CD14-positive monocyte (primary cell): ENCODE data around the gene BORCS5. TPM values are rescaled to one million over a fixed set of nuclear protein-coding genes. Genes with fewer than 3 reads are reported as not detected.
"Not testable (repeated sequence)": the region's sequence is repeated elsewhere in the genome, so short reads cannot be mapped to it uniquely, and the experiment has no call there.

Experiments
- DNase-seq, 3 donors: peaks; one replicate each; pipeline ENCODE4 v3.0.0-alpha.2; 2011 to 2022
- H2AFZ ChIP-seq: 2 replicates; pipeline ENCODE4 v1.6.0; 2012; ENCODE audit warnings: mild to moderate bottlenecking, low read depth, low read length, inconsistent platforms; ENCODE audit not compliant: insufficient read depth, poor library complexity, severe bottlenecking
- H3K27ac ChIP-seq, 2 donors: 1 replicate in 1 of 2; 2 replicates in 1 of 2; pipeline ENCODE4 v1.5.1; 2012 to 2013; ENCODE audit warnings: low read length in 2 of 2, control low read depth in 1 of 2, inconsistent platforms in 1 of 2, low read depth in 1 of 2, mild to moderate bottlenecking in 1 of 2
- H3K27me3 ChIP-seq, 2 donors: one replicate each; pipeline versions ENCODE4 v1.6.0 to v1.6.1; 2011 to 2013; ENCODE audit warnings: low read length in 2 of 2; ENCODE audit not compliant: control insufficient read depth in 2 of 2, insufficient read depth in 2 of 2
- H3K36me3 ChIP-seq, 2 donors: replicated peaks in 1 of 2; 1 replicate in 1 of 2; 2 replicates in 1 of 2; pipeline versions ENCODE4 v1.5.1 to v1.6.1; 2012 to 2013; ENCODE audit warnings: low read length in 2 of 2, control low read depth in 1 of 2, inconsistent platforms in 1 of 2, mild to moderate bottlenecking in 1 of 2; ENCODE audit not compliant: insufficient read depth in 2 of 2, control insufficient read depth in 1 of 2
- H3K4me1 ChIP-seq, 2 donors: 1 replicate in 1 of 2; 2 replicates in 1 of 2; pipeline versions ENCODE4 v1.5.1 to v1.6.1; 2012 to 2013; ENCODE audit warnings: low read length in 2 of 2, control low read depth in 1 of 2, inconsistent platforms in 1 of 2, mild to moderate bottlenecking in 1 of 2, moderate library complexity in 1 of 2; ENCODE audit not compliant: insufficient read depth in 2 of 2, control insufficient read depth in 1 of 2
- H3K4me2 ChIP-seq: replicated peaks from 2 replicates; pipeline ENCODE3; 2012; ENCODE audit warnings: low read length, moderate library complexity, mild to moderate bottlenecking; ENCODE audit not compliant: poor library complexity, severe bottlenecking; ENCODE audit errors: extremely low read depth
- H3K4me3 ChIP-seq, 3 experiments: fragments of 200-600 bp in 1 of 3; sonication (generic) in 1 of 3; replicated peaks in 1 of 3; 1 replicate in 2 of 3; 2 replicates in 1 of 3; pipeline ENCODE4 v1.5.1; 2011 to 2013; ENCODE audit warnings: low read length in 3 of 3, mild to moderate bottlenecking in 3 of 3, control low read depth in 2 of 3, low read depth in 2 of 3, inconsistent platforms in 1 of 3, moderate library complexity in 1 of 3
- H3K79me2 ChIP-seq: 2 replicates; pipeline ENCODE4 v1.6.0; 2012; ENCODE audit warnings: mild to moderate bottlenecking, control low read depth, inconsistent platforms, low read length, moderate library complexity; ENCODE audit not compliant: insufficient read depth
- H3K9ac ChIP-seq: 2 replicates; pipeline ENCODE4 v1.6.0; 2017; ENCODE audit warnings: low read length, mild to moderate bottlenecking; ENCODE audit not compliant: insufficient read depth, poor library complexity, severe bottlenecking
- H3K9me3 ChIP-seq, 2 donors: replicated peaks in 1 of 2; 1 replicate in 1 of 2; 2 replicates in 1 of 2; pipeline versions ENCODE4 v1.5.1 to v1.6.1; 2012 to 2013; ENCODE audit warnings: low read length in 2 of 2, control low read depth in 1 of 2; ENCODE audit not compliant: control insufficient read depth in 1 of 2, insufficient read depth in 1 of 2
- H4K20me1 ChIP-seq: 2 replicates; pipeline ENCODE4 v1.6.0; 2012; ENCODE audit warnings: mild to moderate bottlenecking, low read length, control low read depth, moderate library complexity; ENCODE audit not compliant: insufficient read depth
- H3K27ac Mint-ChIP-seq, 7 donors: one replicate each; pipeline ENCODE4 v1.8.0; 2020; ENCODE audit warnings: mild to moderate bottlenecking in 7 of 7, mixed read lengths in 7 of 7, moderate library complexity in 6 of 7, inconsistent platforms in 2 of 7
- H3K27me3 Mint-ChIP-seq, 3 donors: one replicate each; pipeline ENCODE4 v1.8.0; 2021 to 2022; ENCODE audit warnings: low read depth in 3 of 3, mild to moderate bottlenecking in 3 of 3, mixed read lengths in 3 of 3, moderate library complexity in 3 of 3, inconsistent platforms in 1 of 3
- H3K36me3 Mint-ChIP-seq, 2 donors: one replicate each; pipeline ENCODE4 v1.8.0; 2020; ENCODE audit warnings: mixed read lengths in 2 of 2, inconsistent platforms in 1 of 2, mild to moderate bottlenecking in 1 of 2
- H3K4me1 Mint-ChIP-seq: one replicate; pipeline ENCODE4 v1.8.0; 2020; ENCODE audit warnings: mild to moderate bottlenecking, mixed read lengths
- H3K4me3 Mint-ChIP-seq, 2 donors: one replicate each; pipeline ENCODE4 v1.8.0; 2020; ENCODE audit warnings: mild to moderate bottlenecking in 2 of 2, mixed read lengths in 2 of 2, moderate library complexity in 1 of 2
- H3K9me3 Mint-ChIP-seq, 7 donors: one replicate each; pipeline ENCODE4 v1.8.0; 2020 to 2022; ENCODE audit warnings: mixed read lengths in 7 of 7, mild to moderate bottlenecking in 6 of 7, moderate library complexity in 6 of 7, inconsistent platforms in 2 of 7
- WGBS: methylation state at CpG from one replicate; pipeline ENCODE4 v1.1.5; 2013; ENCODE audit warnings: missing lambda C conversion rate; ENCODE audit not compliant: insufficient coverage; 5-methylcytosine and 5-hydroxymethylcytosine counted together
- intact Hi-C, 2 donors: fragments of 100-400 bp; cut with micrococcal nuclease; formaldehyde crosslinking; loops; one replicate each; pipeline versions ENCODE4 v1.15.0 to v1.15.1; 2023
- polyA plus RNA-seq, 3 donors: library from polyadenylated mRNA; depleted of rRNA in 1 of 3; unstranded in 2 of 3; stranded (reverse) in 1 of 3; fragments of 300-500 nt in 2 of 3; fragments of >200 nt in 1 of 3; fragmentation: Illumina TruSeq in 2 of 3; gene quantifications; 1 replicate in 2 of 3; 2 replicates in 1 of 3; pipeline ENCODE4 v1.2.3, GENCODE V29; 2012 to 2021
- TF ChIP-seq, protein P1 (sequence below): fragments of 200-600 bp; IDR thresholded peaks from one replicate; pipeline ENCODE4 v1.8.0; 2022; ENCODE audit warnings: antibody characterized with exemption, mild to moderate bottlenecking

Gene BORCS5
- polyA plus RNA-seq, 3 donors: 8.5 to 15.1 (median 9.6) TPM

DNA sequence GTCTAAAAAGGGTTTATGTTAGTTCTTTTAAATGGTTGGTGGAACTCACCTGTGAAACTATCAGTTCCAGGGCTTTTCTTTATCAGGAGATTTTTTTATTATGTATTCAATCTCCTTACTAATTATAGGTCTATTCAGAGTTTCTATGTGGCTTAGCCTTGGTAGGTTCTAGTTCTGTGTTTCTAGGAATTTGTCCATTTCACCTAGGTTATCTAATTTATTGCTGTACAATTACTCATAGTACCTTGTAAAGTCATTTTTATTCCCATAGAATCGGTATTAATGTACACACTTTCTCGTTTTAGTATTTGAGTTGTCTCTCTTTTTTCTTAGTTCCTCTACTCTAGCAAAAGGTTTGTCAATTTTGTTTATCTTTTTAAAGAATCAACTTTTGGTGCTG is 59.0 kb downstream of the BORCS5 start:
- Mint-ChIP-seq H3K4me3 (no peak overlapping the region), H3K27ac (no peak overlapping the region), H3K36me3 (peaks cover 5 to 9% of the 10 kb centered on the region in 2 donors), H3K27me3 (no peaks in the 10 kb centered on the region), H3K9me3 (peaks cover 4 to 13% (median 9%) of the 10 kb centered on the region in 7 donors), H3K4me1 (peaks cover 6% of the 10 kb centered on the region)
- DNase-seq: no peak
- H2AFZ ChIP-seq: no peak overlapping the region
- H3K4me3 ChIP-seq: no peak overlapping the region
- intact Hi-C loops: no loop called here
- no peaks in the 10 kb centered on the region for H3K4me1 ChIP-seq
- H3K9me3 ChIP-seq: no peaks in the 10 kb centered on the region
- TF ChIP-seq, protein P1, sequence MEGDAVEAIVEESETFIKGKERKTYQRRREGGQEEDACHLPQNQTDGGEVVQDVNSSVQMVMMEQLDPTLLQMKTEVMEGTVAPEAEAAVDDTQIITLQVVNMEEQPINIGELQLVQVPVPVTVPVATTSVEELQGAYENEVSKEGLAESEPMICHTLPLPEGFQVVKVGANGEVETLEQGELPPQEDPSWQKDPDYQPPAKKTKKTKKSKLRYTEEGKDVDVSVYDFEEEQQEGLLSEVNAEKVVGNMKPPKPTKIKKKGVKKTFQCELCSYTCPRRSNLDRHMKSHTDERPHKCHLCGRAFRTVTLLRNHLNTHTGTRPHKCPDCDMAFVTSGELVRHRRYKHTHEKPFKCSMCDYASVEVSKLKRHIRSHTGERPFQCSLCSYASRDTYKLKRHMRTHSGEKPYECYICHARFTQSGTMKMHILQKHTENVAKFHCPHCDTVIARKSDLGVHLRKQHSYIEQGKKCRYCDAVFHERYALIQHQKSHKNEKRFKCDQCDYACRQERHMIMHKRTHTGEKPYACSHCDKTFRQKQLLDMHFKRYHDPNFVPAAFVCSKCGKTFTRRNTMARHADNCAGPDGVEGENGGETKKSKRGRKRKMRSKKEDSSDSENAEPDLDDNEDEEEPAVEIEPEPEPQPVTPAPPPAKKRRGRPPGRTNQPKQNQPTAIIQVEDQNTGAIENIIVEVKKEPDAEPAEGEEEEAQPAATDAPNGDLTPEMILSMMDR: no peak
- no peak overlapping the region for H3K4me2 ChIP-seq
- no peaks in the 10 kb centered on the region for H3K79me2 ChIP-seq
- H4K20me1 ChIP-seq: no peaks in the 10 kb centered on the region
- no peak overlapping the region for H3K27ac ChIP-seq
- no peaks in the 10 kb centered on the region for H3K27me3 ChIP-seq
- no CpG with 5 or more reads among the region's 2 CpGs for WGBS
- no peaks in the 10 kb centered on the region for H3K36me3 ChIP-seq
- no peak overlapping the region for H3K9ac ChIP-seq

DNA sequence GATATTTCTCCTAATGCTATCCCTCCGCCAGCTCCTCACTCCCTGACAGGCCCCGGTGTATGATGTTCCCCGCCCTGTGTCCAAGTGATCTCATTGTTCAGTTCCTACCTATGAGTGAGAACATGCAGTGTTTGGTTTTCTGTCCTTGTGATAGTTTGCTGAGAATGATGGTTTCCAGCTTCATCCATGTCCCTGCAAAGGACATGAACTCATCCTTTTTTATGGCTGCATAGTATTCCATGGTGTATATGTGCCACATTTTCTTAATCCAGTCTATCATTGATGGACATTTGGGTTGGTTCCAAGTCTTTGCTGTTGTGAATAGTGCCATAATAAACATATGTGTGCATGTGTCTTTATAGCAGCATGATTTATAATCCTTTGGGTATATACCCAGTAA is 62.3 kb downstream of the BORCS5 start:
- H3K9ac ChIP-seq, H4K20me1 ChIP-seq, H3K27ac Mint-ChIP-seq, H3K4me3 ChIP-seq, H3K4me1 ChIP-seq, H3K27me3 Mint-ChIP-seq, intact Hi-C loops, DNase-seq, H3K4me2 ChIP-seq, H2AFZ ChIP-seq, H3K27me3 ChIP-seq, H3K36me3 ChIP-seq, H3K4me1 Mint-ChIP-seq, H3K79me2 ChIP-seq, H3K27ac ChIP-seq, H3K4me3 Mint-ChIP-seq: not testable (repeated sequence)
- H3K9me3 Mint-ChIP-seq: peaks cover 25 to 41% (median 33%) of the 10 kb centered on the region in 7 donors
- no CpG with 5 or more reads among the region's 3 CpGs for WGBS
- peaks cover 15 to 16% of the 10 kb centered on the region in 2 donors for H3K9me3 ChIP-seq
- peaks cover 18 to 20% of the 10 kb centered on the region in 2 donors for H3K36me3 Mint-ChIP-seq
